Renal pelvis (tissue), 4 donors: ENCODE results near the gene CTNNA3. TPM values are rescaled to one million over a fixed set of nuclear protein-coding genes. Genes with fewer than 3 reads are reported as not detected.

Experiments used
- DNase-seq: peaks from one replicate; pipeline ENCODE4 v3.0.0-alpha.2; 2013
- polyA plus RNA-seq, 3 donors: library from polyadenylated mRNA; unstranded; fragments of 120-200 nt; gene quantifications; one replicate each; pipeline ENCODE4 v1.2.1, GENCODE V29; 2013; ENCODE audit not compliant: insufficient read length in 3 of 3

CTNNA3 gene
- polyA plus RNA-seq, 3 donors: 2.8 to 4.2 (median 4.1) TPM

GRCh38 chr10:66822801-66823200 lies 873.2 kb downstream of the CTNNA3 start:
- no peak for DNase-seq

- DNase-seq: no peak
These were observed 876.3 kb downstream of the CTNNA3 start for GRCh38 chr10:66819691-66820090.

- no peak for DNase-seq
These were observed 882.9 kb downstream of the CTNNA3 start for GRCh38 chr10:66813122-66813521.

GRCh38 chr10:66811211-66811610 lies 884.8 kb downstream of the CTNNA3 start:
- no peak for DNase-seq

GRCh38 chr10:66809402-66809801 lies 886.6 kb downstream of the CTNNA3 start:
- DNase-seq: no peak

- DNase-seq: no peak
These were observed 890.4 kb downstream of the CTNNA3 start for GRCh38 chr10:66805612-66806011.

- DNase-seq: no peak
These were observed 891.0 kb downstream of the CTNNA3 start for GRCh38 chr10:66804962-66805361.

- no peak for DNase-seq
These were observed 892.8 kb downstream of the CTNNA3 start for GRCh38 chr10:66803174-66803573.

GRCh38 chr10:66799474-66799873 lies 896.5 kb downstream of the CTNNA3 start:
- DNase-seq: no peak

- DNase-seq: no peak
These were observed 900.1 kb downstream of the CTNNA3 start for GRCh38 chr10:66795866-66796265.

GRCh38 chr10:66792441-66792840 lies 903.6 kb downstream of the CTNNA3 start:
- no peak for DNase-seq

- no peak for DNase-seq
These were observed 907.6 kb downstream of the CTNNA3 start for GRCh38 chr10:66788178-66788987.

- DNase-seq: no peak
These were observed 909.3 kb downstream of the CTNNA3 start for GRCh38 chr10:66786709-66787108.

- DNase-seq: no peak
These were observed 911.2 kb downstream of the CTNNA3 start for GRCh38 chr10:66784770-66785169.

- DNase-seq: no peak
These were observed 912.7 kb downstream of the CTNNA3 start for GRCh38 chr10:66783316-66783715.

GRCh38 chr10:66782776-66783175 lies 913.2 kb downstream of the CTNNA3 start:
- no peak for DNase-seq

- DNase-seq: no peak
These were observed 913.9 kb downstream of the CTNNA3 start for GRCh38 chr10:66782144-66782543.

GRCh38 chr10:66780796-66781195 lies 915.2 kb downstream of the CTNNA3 start:
- DNase-seq: no peak

- no peak for DNase-seq
These were observed 917.6 kb downstream of the CTNNA3 start for GRCh38 chr10:66778351-66778750.

- DNase-seq: no peak
These were observed 918.3 kb downstream of the CTNNA3 start for GRCh38 chr10:66777665-66778064.

GRCh38 chr10:66773472-66773817 lies 922.5 kb downstream of the CTNNA3 start:
- DNase-seq: no peak

GRCh38 chr10:66772548-66773471 lies 923.2 kb downstream of the CTNNA3 start:
- no peak for DNase-seq

GRCh38 chr10:66767707-66768106 lies 928.3 kb downstream of the CTNNA3 start:
- DNase-seq: no peak
